GM19351 (cell line): ENCODE results near the gene PTH1R.

Source experiments
- ATAC-seq: cut with Tn5 transposase; IDR thresholded peaks from one replicate; pipeline ENCODE4 v1.9.1; 2021; ENCODE audit warnings: mild to moderate bottlenecking, moderate library complexity; ENCODE audit not compliant: unreplicated experiment

PTH1R gene

GRCh38 chr3:46863261-46863782 lies 14.2 kb upstream of the PTH1R start, which contains the start of gene MYL3:
Gene MYL3, minus strand, starts transcription at chr3:46863444. Its CDS starts 54 bp downstream, at chr3:46863390.
- no peak for ATAC-seq

DNA sequence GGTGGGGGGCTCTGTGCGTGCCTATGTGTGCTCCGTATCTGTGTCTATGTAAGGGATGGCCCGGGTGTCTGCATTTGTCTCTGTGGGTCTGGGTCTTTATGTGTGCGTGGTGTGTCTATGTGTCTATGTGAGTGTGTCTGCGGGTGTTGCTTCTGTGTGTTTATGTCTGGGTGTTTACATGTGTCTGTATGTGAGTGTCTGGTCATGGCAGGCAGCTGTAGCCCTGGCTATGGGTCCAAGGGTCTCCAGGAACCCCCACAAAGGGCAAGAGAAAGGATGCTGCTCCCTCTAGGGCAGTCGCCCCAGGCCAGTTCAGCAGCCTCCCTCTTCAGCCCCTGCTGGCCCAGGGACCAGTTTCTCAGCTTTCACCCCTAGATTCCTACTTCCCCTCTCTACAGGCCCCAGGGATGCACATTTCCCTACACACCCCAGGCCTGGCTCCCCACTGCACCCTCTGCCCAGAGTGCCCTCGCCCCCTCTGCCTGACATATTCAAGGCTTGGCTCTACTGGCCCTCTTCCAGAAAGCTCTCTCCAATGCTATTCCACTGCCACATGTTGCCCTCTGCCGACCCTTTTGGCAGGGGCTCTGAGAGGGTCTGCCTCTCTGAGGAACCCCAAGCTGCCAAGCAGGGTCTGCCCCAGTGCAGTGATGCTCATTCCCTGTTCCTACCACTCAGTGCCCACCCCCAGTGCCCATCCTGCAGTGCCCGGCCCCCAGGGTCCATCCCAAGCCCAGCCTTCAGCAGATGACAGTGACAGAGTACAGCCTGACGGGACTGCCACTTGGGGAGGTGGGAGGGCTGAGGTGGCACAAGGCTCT lies 13.2 kb upstream of the PTH1R start:
- no peak for ATAC-seq

- no peak for ATAC-seq
Measured at GRCh38 chr3:46865031-46865507, 12.5 kb upstream of the PTH1R start.

DNA sequence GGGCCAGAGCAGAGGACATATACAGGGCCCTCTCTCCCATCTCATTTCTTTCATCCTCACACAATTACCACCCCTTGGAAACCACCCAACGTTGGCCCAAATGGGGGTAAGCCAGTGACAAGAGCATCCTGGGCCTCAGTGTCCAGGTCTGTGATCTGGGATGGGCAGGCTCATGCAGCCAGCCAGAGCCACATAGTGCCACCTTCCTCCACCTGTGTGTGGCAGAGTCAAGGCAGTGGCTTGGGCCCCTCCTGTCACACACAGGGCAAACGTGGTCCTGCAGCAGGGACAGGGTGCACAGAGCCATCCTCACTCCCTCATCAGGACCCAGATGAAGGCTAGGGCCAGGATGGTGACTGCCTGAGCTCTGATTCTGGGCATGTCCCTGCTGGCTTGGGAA lies 12.0 kb upstream of the PTH1R start:
- ATAC-seq: no peak

DNA sequence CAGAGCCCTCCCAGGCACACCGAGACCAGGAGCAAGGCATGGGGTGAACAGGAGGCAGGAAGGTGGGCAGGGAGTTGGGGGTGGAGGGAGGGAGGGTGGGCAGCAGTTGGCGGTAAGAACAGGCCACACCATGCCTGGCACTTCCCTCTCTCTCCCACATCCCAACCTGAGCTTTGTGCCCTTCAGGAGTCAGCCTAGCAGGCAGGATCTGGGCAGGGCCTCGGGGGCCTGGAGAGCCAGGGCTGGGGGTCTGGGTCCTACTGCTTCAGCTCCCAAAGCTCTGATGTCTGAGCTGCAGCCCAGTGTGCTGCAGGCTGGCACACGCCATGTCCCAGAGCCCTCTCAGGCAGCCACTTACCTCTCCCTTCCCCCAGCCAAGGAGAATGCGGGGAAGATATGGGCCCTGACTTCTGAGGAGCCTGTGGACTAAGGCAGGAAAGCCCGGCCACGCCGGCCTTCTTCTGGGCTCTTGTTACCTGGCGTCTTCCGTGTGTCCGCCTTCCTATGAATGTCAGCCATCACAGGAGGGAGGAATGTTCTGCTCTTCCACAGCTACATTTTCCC lies 11.4 kb upstream of the PTH1R start:
- no peak for ATAC-seq

- ATAC-seq: no peak
Measured at GRCh38 chr3:46866720-46867549, 10.6 kb upstream of the PTH1R start.

GRCh38 chr3:46867550-46867898 lies 10.0 kb upstream of the PTH1R start:
- ATAC-seq: no peak

DNA sequence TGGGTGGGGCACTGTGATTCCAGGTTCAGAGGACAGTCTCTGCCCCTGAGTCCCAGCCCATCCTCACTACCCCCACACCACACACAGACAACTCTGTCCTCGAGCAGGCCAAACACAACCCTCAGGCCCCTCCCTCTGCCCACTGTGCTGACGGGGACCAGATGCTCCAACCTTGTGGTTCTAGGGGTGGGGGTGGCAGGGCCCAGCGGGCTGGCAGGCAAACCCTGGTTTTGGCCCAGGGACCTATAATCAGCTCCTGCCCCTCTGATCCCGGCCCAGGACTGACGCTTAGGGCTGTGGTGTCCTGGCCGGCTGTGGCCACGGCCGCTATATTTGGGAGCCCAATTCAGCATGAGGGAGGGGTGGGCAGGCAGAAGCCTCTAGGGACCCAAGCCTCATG lies 9.2 kb upstream of the PTH1R start:
- no peak for ATAC-seq

DNA sequence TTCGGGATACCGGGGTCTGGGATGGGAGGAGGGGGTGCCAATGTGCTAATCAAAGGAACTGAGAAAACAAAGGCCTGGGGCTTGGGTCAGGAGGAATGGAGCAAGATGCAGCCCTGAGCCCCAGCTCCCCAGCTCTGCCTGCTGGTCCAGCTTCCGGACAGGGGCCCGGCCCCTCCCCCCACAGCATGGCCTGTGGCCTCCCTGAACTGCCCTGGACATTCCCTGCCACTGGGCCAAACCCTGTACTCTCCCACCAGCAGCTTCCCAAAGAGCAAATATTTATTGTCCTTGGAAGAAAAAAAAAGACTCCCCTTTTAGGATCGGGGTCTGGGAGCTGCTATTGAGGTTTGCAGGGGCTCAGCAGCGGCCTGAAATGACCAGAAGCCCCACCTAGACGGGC lies 8.6 kb upstream of the PTH1R start:
- no peak for ATAC-seq

- no peak for ATAC-seq
Measured at GRCh38 chr3:46869440-46869839, 8.1 kb upstream of the PTH1R start.

DNA sequence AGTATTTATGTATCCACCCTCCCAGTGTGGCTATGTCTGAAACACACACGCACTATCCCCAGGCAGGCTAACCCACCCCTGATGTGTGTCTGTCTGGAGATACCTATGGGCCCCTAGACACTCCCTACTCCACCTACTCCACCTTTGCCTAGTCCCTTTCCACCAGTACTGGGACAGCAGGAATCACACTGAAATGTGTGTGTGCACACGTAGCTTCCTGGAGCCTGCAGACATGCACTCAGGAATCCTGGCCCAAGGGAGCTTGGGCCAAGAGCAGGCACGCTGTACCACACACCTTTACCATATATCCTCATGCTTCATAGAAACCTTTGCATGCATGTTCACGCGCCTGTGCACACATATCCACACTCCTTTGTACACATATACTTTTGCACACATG lies 6.9 kb upstream of the PTH1R start:
- no peak for ATAC-seq

GRCh38 chr3:46871222-46871621 lies 6.3 kb upstream of the PTH1R start:
- no peak for ATAC-seq

GRCh38 chr3:46873521-46873920 lies 4.0 kb upstream of the PTH1R start:
- no peak for ATAC-seq

DNA sequence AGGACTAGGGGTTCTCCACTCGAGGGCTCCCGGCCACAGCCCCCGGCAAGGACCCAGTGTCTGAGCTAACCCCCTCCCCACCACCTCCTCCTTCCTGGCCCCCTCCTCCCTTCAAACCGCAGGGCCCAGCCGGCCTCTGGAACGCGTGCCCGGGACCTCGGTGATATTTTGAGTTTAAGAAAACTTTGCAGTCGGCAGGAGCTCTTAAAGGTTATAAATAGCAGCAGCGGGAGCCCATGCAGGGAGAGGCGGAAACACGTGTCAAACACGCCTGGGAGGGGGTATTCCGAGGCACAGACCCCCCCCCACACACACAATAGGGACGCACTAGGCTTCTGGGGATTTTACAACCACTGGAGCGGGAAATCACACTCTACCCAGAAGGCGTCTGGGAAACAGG lies 3.1 kb upstream of the PTH1R start:
- no peak for ATAC-seq

- ATAC-seq: no peak
Measured at GRCh38 chr3:46875560-46875959, 2.0 kb upstream of the PTH1R start.

- no peak for ATAC-seq
Measured at GRCh38 chr3:46876313-46877300, 914 bp upstream of the PTH1R start.

DNA sequence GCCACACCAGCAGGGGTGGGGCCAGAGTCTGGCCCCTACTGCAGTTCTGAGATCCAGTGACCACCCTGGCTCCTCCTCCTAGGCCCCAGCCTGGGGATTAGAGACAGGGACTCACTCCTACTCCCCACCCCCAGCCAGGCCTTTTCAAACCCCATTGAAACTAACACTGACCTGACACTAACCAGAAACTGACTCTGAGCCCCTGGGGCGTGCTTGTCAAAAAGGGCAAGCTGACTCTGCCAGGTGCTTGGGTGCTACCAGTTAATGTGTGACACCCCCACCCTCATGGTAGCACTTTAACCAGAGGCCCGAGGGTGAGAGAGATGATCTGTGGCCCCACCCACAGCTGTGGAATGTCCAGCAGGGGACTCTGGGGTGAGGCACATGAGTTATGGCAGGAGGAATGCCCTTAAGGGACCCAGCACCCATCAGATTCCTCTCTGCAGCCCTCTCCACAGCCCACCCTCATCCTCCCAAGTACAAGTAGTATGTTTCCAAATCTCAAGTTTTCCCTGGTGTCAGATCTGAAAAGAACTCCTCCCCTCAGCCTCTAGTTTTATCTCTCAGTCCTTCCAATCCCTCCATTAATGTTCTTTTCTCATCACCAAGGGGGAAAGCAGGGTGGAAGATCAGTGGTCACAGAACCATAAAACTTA lies 1.4 kb downstream of the PTH1R start:
- no peak for ATAC-seq

- no peak for ATAC-seq
Measured at GRCh38 chr3:46880884-46881595, 3.5 kb downstream of the PTH1R start.
